Raji (cell line): Measurements from ENCODE around the gene SIMC1.
"Not testable (repeated sequence)": the region's sequence is repeated elsewhere in the genome, so short reads cannot be mapped to it uniquely, and the experiment has no call there.

Experiments used
- POLR2A ChIP-seq: IDR thresholded peaks from 2 replicates; pipeline ENCODE4 v1.6.1; 2011; ENCODE audit warnings: low read depth, low read length, control low read depth; ENCODE audit not compliant: insufficient read depth

SIMC1 gene

DNA sequence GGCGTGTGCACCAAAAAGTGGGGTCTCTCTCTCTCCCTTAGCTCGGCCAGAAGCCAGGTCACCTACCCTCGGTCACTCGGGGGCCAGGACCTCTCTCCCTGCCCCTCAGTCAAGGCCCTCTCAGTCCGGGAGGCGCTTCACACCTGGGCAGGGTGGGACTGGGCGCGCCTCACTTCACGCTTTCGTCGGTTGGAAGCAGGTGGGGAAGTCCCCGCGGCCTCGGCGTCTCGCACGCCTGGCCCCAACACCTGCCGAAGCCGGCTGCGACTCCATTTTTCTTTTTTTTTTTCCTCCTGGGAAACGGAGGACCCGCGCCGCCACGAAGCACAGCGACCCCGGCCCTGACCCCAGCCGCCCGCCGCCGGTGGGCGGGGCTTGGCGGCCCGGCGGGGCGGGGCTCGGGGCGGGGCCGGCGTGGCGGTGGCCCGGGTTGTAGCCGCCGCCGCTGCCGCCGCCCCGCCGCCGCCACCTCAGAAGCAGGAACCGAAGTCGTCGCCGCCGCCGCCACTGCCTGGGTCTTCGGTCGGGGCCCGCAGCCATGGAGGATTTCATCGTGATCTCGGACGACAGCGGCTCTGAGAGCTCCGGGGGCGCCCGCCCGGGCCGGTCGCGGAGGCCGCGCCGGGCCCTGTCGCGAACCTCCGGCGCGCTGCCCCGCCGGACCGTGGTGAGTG, at the start of gene SIMC1:
TSS of gene SIMC1 (plus strand) at position 454 of the 674 bp plus-strand sequence. CDS start at position 539, 85 bp downstream.
- not testable (repeated sequence) for TF ChIP-seq POLR2A

DNA sequence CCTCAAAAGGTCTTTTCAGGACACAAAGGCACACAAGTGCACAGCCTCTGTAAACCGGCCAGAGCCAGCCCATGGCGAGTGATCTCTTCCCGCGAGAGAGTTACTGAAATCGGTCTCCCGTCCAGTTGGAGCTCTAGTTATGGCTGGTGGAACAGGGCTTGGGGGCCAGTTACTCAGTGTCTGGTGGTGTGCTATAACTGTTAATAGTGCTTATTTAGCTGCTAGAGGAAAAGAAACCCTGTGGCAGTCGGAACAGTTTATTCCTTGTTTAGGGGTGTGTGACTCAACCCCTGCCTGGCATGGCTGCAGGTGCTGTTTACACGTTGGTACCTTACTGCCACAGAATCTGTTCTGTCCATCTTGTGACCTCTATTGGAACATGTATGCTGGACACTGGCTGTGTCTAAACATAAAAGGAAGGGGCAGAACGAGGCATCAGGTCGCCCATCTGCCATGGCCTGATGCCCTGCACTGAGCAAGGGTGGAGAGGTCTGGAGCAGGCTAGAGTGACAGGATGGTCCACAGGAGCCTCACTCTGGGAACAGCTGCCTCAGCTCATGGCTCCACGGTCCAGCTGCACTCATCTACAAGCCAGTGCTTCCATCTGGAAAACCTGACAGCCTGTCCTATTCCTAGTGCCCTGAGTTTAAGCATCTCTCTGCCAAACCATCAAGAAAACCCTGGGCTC, 49.6 kb upstream of the SIMC1 start:
- TF ChIP-seq POLR2A, result no peak

- TF ChIP-seq POLR2A, result no peak
Measured at GRCh38 chr5:176189857-176190256, 48.4 kb upstream of the SIMC1 start.

- TF ChIP-seq POLR2A, result no peak
Measured at GRCh38 chr5:176190886-176191755, 47.1 kb upstream of the SIMC1 start.

- no peak for TF ChIP-seq POLR2A
Measured at GRCh38 chr5:176192094-176192721, 46.0 kb upstream of the SIMC1 start.

DNA sequence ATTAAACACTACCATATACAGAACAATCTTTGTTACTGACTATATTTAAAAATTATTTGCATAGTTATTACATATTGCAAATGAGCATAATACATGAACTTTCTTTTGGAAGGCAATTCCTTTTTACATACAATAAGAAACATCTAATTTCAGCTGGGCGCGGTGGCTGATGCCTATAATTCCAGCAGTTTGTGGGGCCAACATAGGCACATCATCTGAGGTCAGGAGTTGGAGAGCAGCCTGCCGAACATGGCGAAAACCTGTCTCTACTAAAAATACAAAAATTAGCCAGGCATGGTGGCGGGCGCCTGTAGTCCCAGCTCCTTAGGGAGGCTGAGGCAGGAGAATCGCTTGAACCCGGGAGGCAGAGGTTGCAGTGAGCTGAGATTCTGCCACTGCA, 36.4 kb upstream of the SIMC1 start:
- TF ChIP-seq POLR2A, result no peak

DNA sequence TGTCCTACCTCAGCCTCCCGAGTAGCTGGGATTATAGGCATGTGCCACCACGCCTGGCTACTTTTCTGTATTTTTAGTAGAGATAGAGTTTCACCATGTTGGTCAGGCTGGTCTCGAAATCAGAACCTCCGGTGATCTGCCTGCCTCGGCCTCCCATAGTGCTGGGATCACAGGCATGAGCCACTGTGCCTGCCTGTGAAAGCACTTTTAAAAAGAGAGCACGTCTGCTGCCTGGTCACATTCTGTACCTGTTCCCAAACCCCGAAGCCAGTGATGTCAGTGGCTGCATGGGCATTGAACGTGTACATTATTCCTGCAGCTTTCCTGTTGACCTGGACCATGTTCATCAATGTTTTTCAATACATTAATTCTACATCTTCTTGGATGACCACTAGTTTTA, 35.1 kb upstream of the SIMC1 start:
- TF ChIP-seq POLR2A, result no peak

GRCh38 chr5:176317534-176318374, 79.5 kb downstream of the SIMC1 start:
- no peak for TF ChIP-seq POLR2A

- no peak for TF ChIP-seq POLR2A
Measured at GRCh38 chr5:176319827-176320554, 81.8 kb downstream of the SIMC1 start.

DNA sequence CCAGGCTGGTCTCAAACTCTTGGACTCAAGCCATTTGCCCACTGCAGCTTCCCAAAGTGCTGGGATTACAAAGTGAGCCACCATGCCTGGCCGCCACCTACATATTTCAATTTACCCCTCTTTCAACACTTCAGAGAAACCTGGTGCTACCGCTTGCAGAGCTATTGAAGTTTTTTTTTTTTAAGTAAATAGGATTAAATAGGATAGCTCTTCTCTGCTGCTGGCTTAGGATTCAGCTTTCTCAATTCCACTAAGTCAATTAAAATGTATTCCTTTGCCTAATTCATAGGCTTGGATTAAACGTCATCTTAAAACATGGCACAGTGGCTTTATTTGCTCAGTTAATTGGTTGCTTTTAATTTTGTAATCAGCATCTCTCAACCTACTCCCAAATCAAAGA, 82.4 kb downstream of the SIMC1 start:
- no peak for TF ChIP-seq POLR2A

GRCh38 chr5:176334031-176334770, 96.0 kb downstream of the SIMC1 start:
- no peak for TF ChIP-seq POLR2A

DNA sequence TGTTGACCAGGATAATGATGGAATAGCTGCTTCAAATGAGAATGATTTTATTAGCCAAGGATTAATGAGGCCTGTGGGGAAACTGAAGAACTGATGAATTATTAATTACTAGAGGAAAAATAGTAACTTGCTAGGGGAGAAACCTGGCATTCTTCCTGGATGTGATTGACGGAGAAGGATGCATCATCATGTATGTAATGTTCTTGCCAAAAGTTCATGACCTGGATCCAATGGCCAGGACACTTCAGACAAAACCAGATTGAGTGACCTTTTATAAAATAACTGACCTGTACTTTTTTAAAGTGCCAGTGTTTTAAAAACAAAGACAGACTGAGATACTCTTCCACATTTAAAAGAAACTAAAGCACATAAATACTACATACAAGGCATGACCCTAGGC, 99.7 kb downstream of the SIMC1 start:
- TF ChIP-seq POLR2A, result no peak

DNA sequence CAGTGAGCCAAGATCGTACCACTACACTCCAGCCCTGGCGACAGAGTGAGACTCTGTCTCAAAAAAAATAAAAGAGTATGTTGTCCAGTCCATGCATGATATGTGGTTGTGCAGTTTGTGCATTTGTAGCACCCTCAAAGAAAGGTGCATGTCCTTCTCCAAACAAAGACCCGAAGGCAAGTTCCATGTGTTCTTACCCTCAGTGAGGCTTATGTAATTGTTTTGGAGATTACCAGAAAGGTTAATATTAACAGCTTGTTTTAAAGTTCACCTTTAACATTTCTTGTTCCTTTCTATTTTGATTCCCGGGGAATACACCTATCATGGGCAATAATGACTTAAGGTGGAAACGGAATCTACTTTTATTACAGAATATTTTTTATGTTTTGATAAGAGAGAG, 101.1 kb downstream of the SIMC1 start:
- no peak for TF ChIP-seq POLR2A
